ENCODE data around the gene CEP104.

Gene CEP104

GRCh38 chr1:3847081-3847480 is 9.9 kb downstream of the CEP104 start:
- WGBS (ENCODE audit: insufficient coverage): 84% methylated on average over 4 of the region's 6 CpGs
- ChIA-PET CTCF (interaction anchor here (1.0 to 1.8 kb wide), 4 partner anchors 9 to 49 kb away, joined by 3 to 4 read pairs (median 4); partner anchors contain the start of genes CEP104 and DFFB), POLR2A (interaction anchor here (1.2 kb wide), 1 partner anchor 10 kb away, joined by 3 read pairs; the partner anchor contains the start of gene DFFB)
- peaks cover 8 to 36% (median 25%) of the 10 kb centered on the region in 4 experiments for H3K36me3 ChIP-seq (ENCODE audit: control insufficient read depth in 4 of 4, insufficient read depth in 4 of 4, low read length in 3 of 4)
- DNase-seq: no peak
- no peaks in the 10 kb centered on the region for H3K27me3 ChIP-seq (replicated peaks in 2 of 5; ENCODE audit: control insufficient read depth in 4 of 5, insufficient read depth in 5 of 5, low read length in 4 of 5)
- peaks cover 0 to 8% (median under 1%) of the 10 kb centered on the region in 4 experiments for H3K4me1 ChIP-seq (ENCODE audit: control extremely low read depth in 1 of 4, control insufficient read depth in 4 of 4, insufficient read depth in 4 of 4, low read length in 3 of 4)
- no peak overlapping the region for H3K4me3 ChIP-seq (ENCODE audit: control insufficient read depth in 1 of 7, extremely low read depth in 1 of 7, insufficient read depth in 4 of 7, low read depth in 2 of 7, low read length in 6 of 7)
- H3K27ac ChIP-seq (ENCODE audit: insufficient read depth in 1 of 2, low read depth in 1 of 2, low read length in 2 of 2, poor library complexity in 1 of 2, severe bottlenecking in 2 of 2): no peak overlapping the region
- H3K9me3 ChIP-seq (ENCODE audit: control extremely low read depth in 1 of 5, control insufficient read depth in 4 of 5, insufficient read depth in 2 of 5, low read depth in 1 of 5, low read length in 4 of 5): no peaks in the 10 kb centered on the region

GRCh38 chr1:3846541-3846940 is 10.5 kb downstream of the CEP104 start:
- H3K4me1 ChIP-seq (ENCODE audit: control extremely low read depth in 1 of 4, control insufficient read depth in 4 of 4, insufficient read depth in 4 of 4, low read length in 3 of 4): peaks cover 0 to 8% (median under 1%) of the 10 kb centered on the region in 4 experiments
- POLR2A ChIA-PET: interaction anchor here (1.2 kb wide), 1 partner anchor 11 kb away, joined by 3 read pairs; the partner anchor contains the start of gene DFFB
- no peaks in the 10 kb centered on the region for H3K27me3 ChIP-seq (replicated peaks in 2 of 5; ENCODE audit: control insufficient read depth in 4 of 5, insufficient read depth in 5 of 5, low read length in 4 of 5)
- H3K36me3 ChIP-seq (ENCODE audit: control insufficient read depth in 4 of 4, insufficient read depth in 4 of 4, low read length in 3 of 4): peaks cover 8 to 35% (median 23%) of the 10 kb centered on the region in 4 experiments
- 100% methylated on average over 2 of the region's 3 CpGs for WGBS (ENCODE audit: insufficient coverage)
- H3K4me3 ChIP-seq (ENCODE audit: control insufficient read depth in 1 of 7, extremely low read depth in 1 of 7, insufficient read depth in 4 of 7, low read depth in 2 of 7, low read length in 6 of 7): no peak overlapping the region
- no peak overlapping the region for H3K27ac ChIP-seq (ENCODE audit: insufficient read depth in 1 of 2, low read depth in 1 of 2, low read length in 2 of 2, poor library complexity in 1 of 2, severe bottlenecking in 2 of 2)
- CTCF ChIA-PET: interaction anchor here (1.0 to 1.8 kb wide), 3 partner anchors 11 to 50 kb away, joined by 3 to 4 read pairs (median 3); partner anchors contain the start of genes CEP104 and DFFB
- H3K9me3 ChIP-seq (ENCODE audit: control extremely low read depth in 1 of 5, control insufficient read depth in 4 of 5, insufficient read depth in 2 of 5, low read depth in 1 of 5, low read length in 4 of 5): no peaks in the 10 kb centered on the region
- DNase-seq: no peak

- peak in 1 of 3 donors; percentile 13 for DNase-seq
- Histone ChIP-seq H3K9me3 (ENCODE audit: control extremely low read depth in 1 of 5, control insufficient read depth in 4 of 5, insufficient read depth in 2 of 5, low read depth in 1 of 5, low read length in 4 of 5) (peaks cover 0 to 3% (median 0%) of the 10 kb centered on the region in 5 experiments), H3K27ac (ENCODE audit: insufficient read depth in 1 of 2, low read depth in 1 of 2, low read length in 2 of 2, poor library complexity in 1 of 2, severe bottlenecking in 2 of 2) (no peak overlapping the region), H3K4me3 (ENCODE audit: control insufficient read depth in 1 of 7, extremely low read depth in 1 of 7, insufficient read depth in 4 of 7, low read depth in 2 of 7, low read length in 6 of 7) (no peak overlapping the region), H3K4me1 (ENCODE audit: control extremely low read depth in 1 of 4, control insufficient read depth in 4 of 4, insufficient read depth in 4 of 4, low read length in 3 of 4) (peaks cover 0 to 8% (median under 1%) of the 10 kb centered on the region in 4 experiments), H3K27me3 (replicated peaks in 2 of 5; ENCODE audit: control insufficient read depth in 4 of 5, insufficient read depth in 5 of 5, low read length in 4 of 5) (no peaks in the 10 kb centered on the region), H3K36me3 (ENCODE audit: control insufficient read depth in 4 of 4, insufficient read depth in 4 of 4, low read length in 3 of 4) (peaks cover 9 to 49% (median 26%) of the 10 kb centered on the region in 4 experiments)
- 77% methylated on average over 5 of the region's 9 CpGs for WGBS (ENCODE audit: insufficient coverage)
- ChIA-PET CTCF (no interaction called here), POLR2A (no interaction called here)
Measured at GRCh38 chr1:3842912-3843311, 14.1 kb downstream of the CEP104 start.

- H3K27ac ChIP-seq (ENCODE audit: insufficient read depth in 1 of 2, low read depth in 1 of 2, low read length in 2 of 2, poor library complexity in 1 of 2, severe bottlenecking in 2 of 2): no peak overlapping the region
- H3K4me1 ChIP-seq (ENCODE audit: control extremely low read depth in 1 of 4, control insufficient read depth in 4 of 4, insufficient read depth in 4 of 4, low read length in 3 of 4): peaks cover 0 to 8% (median under 1%) of the 10 kb centered on the region in 4 experiments
- no peak for DNase-seq
- WGBS (ENCODE audit: insufficient coverage): 100% methylated on average over 5 of the region's 7 CpGs
- peaks cover 0 to 13% (median 11%) of the 10 kb centered on the region in 5 experiments for H3K9me3 ChIP-seq (ENCODE audit: control extremely low read depth in 1 of 5, control insufficient read depth in 4 of 5, insufficient read depth in 2 of 5, low read depth in 1 of 5, low read length in 4 of 5)
- no peaks in the 10 kb centered on the region for H3K27me3 ChIP-seq (replicated peaks in 2 of 5; ENCODE audit: control insufficient read depth in 4 of 5, insufficient read depth in 5 of 5, low read length in 4 of 5)
- POLR2A ChIA-PET: no interaction called here
- peaks cover 20 to 56% (median 35%) of the 10 kb centered on the region in 4 experiments for H3K36me3 ChIP-seq (ENCODE audit: control insufficient read depth in 4 of 4, insufficient read depth in 4 of 4, low read length in 3 of 4)
- H3K4me3 ChIP-seq (ENCODE audit: control insufficient read depth in 1 of 7, extremely low read depth in 1 of 7, insufficient read depth in 4 of 7, low read depth in 2 of 7, low read length in 6 of 7): no peak overlapping the region
- CTCF ChIA-PET: interaction anchor here (1.2 kb wide), 1 partner anchor 13 kb away, joined by 3 read pairs; no protein-coding TSS in a partner anchor
Measured at GRCh38 chr1:3841491-3841890, 15.5 kb downstream of the CEP104 start.

- Histone ChIP-seq H3K9me3 (ENCODE audit: control extremely low read depth in 1 of 5, control insufficient read depth in 4 of 5, insufficient read depth in 2 of 5, low read depth in 1 of 5, low read length in 4 of 5) (peaks cover 0 to 13% (median 11%) of the 10 kb centered on the region in 5 experiments), H3K36me3 (ENCODE audit: control insufficient read depth in 4 of 4, insufficient read depth in 4 of 4, low read length in 3 of 4) (peaks cover 24 to 66% (median 42%) of the 10 kb centered on the region in 4 experiments), H3K27ac (ENCODE audit: insufficient read depth in 1 of 2, low read depth in 1 of 2, low read length in 2 of 2, poor library complexity in 1 of 2, severe bottlenecking in 2 of 2) (no peak overlapping the region), H3K27me3 (replicated peaks in 2 of 5; ENCODE audit: control insufficient read depth in 4 of 5, insufficient read depth in 5 of 5, low read length in 4 of 5) (no peaks in the 10 kb centered on the region), H3K4me1 (ENCODE audit: control extremely low read depth in 1 of 4, control insufficient read depth in 4 of 4, insufficient read depth in 4 of 4, low read length in 3 of 4) (no peaks in the 10 kb centered on the region), H3K4me3 (ENCODE audit: control insufficient read depth in 1 of 7, extremely low read depth in 1 of 7, insufficient read depth in 4 of 7, low read depth in 2 of 7, low read length in 6 of 7) (no peak overlapping the region)
- ChIA-PET CTCF (interaction anchor here (1.2 to 1.3 kb wide), 2 partner anchors 9 to 10 kb away, joined by 3 to 4 read pairs; no protein-coding TSS in a partner anchor), POLR2A (no interaction called here)
- 98% methylated on average over 7 of the region's 11 CpGs for WGBS (ENCODE audit: insufficient coverage)
- no peak for DNase-seq
Measured at GRCh38 chr1:3838788-3839187, 18.2 kb downstream of the CEP104 start.

- ChIA-PET POLR2A (no interaction called here), CTCF (interaction anchor here (1.2 kb wide), 1 partner anchor 10 kb away, joined by 4 read pairs; no protein-coding TSS in a partner anchor)
- WGBS (ENCODE audit: insufficient coverage): no CpG with 5 or more reads among the region's 1 CpG
- Histone ChIP-seq H3K4me1 (ENCODE audit: control extremely low read depth in 1 of 4, control insufficient read depth in 4 of 4, insufficient read depth in 4 of 4, low read length in 3 of 4) (no peaks in the 10 kb centered on the region), H3K9me3 (ENCODE audit: control extremely low read depth in 1 of 5, control insufficient read depth in 4 of 5, insufficient read depth in 2 of 5, low read depth in 1 of 5, low read length in 4 of 5) (peaks cover 0 to 13% (median 11%) of the 10 kb centered on the region in 5 experiments), H3K4me3 (ENCODE audit: control insufficient read depth in 1 of 7, extremely low read depth in 1 of 7, insufficient read depth in 4 of 7, low read depth in 2 of 7, low read length in 6 of 7) (no peak overlapping the region), H3K36me3 (ENCODE audit: control insufficient read depth in 4 of 4, insufficient read depth in 4 of 4, low read length in 3 of 4) (peaks cover 26 to 71% (median 40%) of the 10 kb centered on the region in 4 experiments), H3K27me3 (replicated peaks in 2 of 5; ENCODE audit: control insufficient read depth in 4 of 5, insufficient read depth in 5 of 5, low read length in 4 of 5) (no peaks in the 10 kb centered on the region), H3K27ac (ENCODE audit: insufficient read depth in 1 of 2, low read depth in 1 of 2, low read length in 2 of 2, poor library complexity in 1 of 2, severe bottlenecking in 2 of 2) (no peak overlapping the region)
- DNase-seq: no peak
Measured at GRCh38 chr1:3837685-3838084, 19.3 kb downstream of the CEP104 start.

GRCh38 chr1:3837200-3837599 is 19.8 kb downstream of the CEP104 start:
- H3K27me3 ChIP-seq (replicated peaks in 2 of 5; ENCODE audit: control insufficient read depth in 4 of 5, insufficient read depth in 5 of 5, low read length in 4 of 5): no peaks in the 10 kb centered on the region
- H3K4me1 ChIP-seq (ENCODE audit: control extremely low read depth in 1 of 4, control insufficient read depth in 4 of 4, insufficient read depth in 4 of 4, low read length in 3 of 4): no peaks in the 10 kb centered on the region
- no peak overlapping the region for H3K27ac ChIP-seq (ENCODE audit: insufficient read depth in 1 of 2, low read depth in 1 of 2, low read length in 2 of 2, poor library complexity in 1 of 2, severe bottlenecking in 2 of 2)
- H3K9me3 ChIP-seq (ENCODE audit: control extremely low read depth in 1 of 5, control insufficient read depth in 4 of 5, insufficient read depth in 2 of 5, low read depth in 1 of 5, low read length in 4 of 5): peaks cover 0 to 13% (median 11%) of the 10 kb centered on the region in 5 experiments
- 100% methylated on average over 1 of the region's 6 CpGs for WGBS (ENCODE audit: insufficient coverage)
- CTCF ChIA-PET: no interaction called here
- POLR2A ChIA-PET: no interaction called here
- peaks cover 26 to 72% (median 41%) of the 10 kb centered on the region in 4 experiments for H3K36me3 ChIP-seq (ENCODE audit: control insufficient read depth in 4 of 4, insufficient read depth in 4 of 4, low read length in 3 of 4)
- no peak for DNase-seq
- no peak overlapping the region for H3K4me3 ChIP-seq (ENCODE audit: control insufficient read depth in 1 of 7, extremely low read depth in 1 of 7, insufficient read depth in 4 of 7, low read depth in 2 of 7, low read length in 6 of 7)
